Measurements from ENCODE around the gene ZFR. TPM values are rescaled to one million over a fixed set of nuclear protein-coding genes. Genes with fewer than 3 reads are reported as not detected.
"Not testable (repeated sequence)": the region's sequence is repeated elsewhere in the genome, so short reads cannot be mapped to it uniquely, and the experiment has no call there.

The ZFR gene
- polyA plus RNA-seq, 3 donors: 29.8 to 81.8 (median 62.3) TPM

GRCh38 chr5:32322882-32323281, 121.7 kb downstream of the ZFR start:
- H4K20me1 ChIP-seq (ENCODE audit: insufficient read depth, low read length): no peaks in the 10 kb centered on the region
- H3K36me3 ChIP-seq (replicated peaks in 1 of 2; ENCODE audit: control insufficient read depth in 1 of 2, insufficient read depth in 2 of 2, low read length in 2 of 2): no peaks in the 10 kb centered on the region
- no peak overlapping the region for H3K4me2 ChIP-seq (replicated peaks; ENCODE audit: extremely low read depth, low read length, poor library complexity, severe bottlenecking)
- no peak overlapping the region for H3K9ac ChIP-seq (ENCODE audit: insufficient read depth, low read length, poor library complexity, severe bottlenecking)
- no peaks in the 10 kb centered on the region for H3K79me2 ChIP-seq (ENCODE audit: insufficient read depth, low read length)
- Mint-ChIP-seq H3K9me3 (peaks cover 15 to 44% (median 32%) of the 10 kb centered on the region in 7 donors), H3K27me3 (ENCODE audit: low read depth in 3 of 3) (peaks cover 3% of the 10 kb centered on the region in 3 donors), H3K4me3 (no peak overlapping the region), H3K27ac (peak overlapping the region in 1 of 7 donors; percentile 41), H3K36me3 (no peaks in the 10 kb centered on the region), H3K4me1 (no peaks in the 10 kb centered on the region)
- no peak for DNase-seq
- 96% methylated on average over 6 of the region's 12 CpGs for WGBS (ENCODE audit: insufficient coverage)
- H3K4me1 ChIP-seq (ENCODE audit: control insufficient read depth in 1 of 2, insufficient read depth in 2 of 2, low read length in 2 of 2): no peaks in the 10 kb centered on the region
- intact Hi-C loops (cut with micrococcal nuclease): no loop called here
- no peaks in the 10 kb centered on the region for H3K27me3 ChIP-seq (ENCODE audit: control insufficient read depth in 2 of 2, insufficient read depth in 2 of 2, low read length in 2 of 2)
- H3K9me3 ChIP-seq (replicated peaks in 1 of 2; ENCODE audit: control insufficient read depth in 1 of 2, insufficient read depth in 1 of 2, low read length in 2 of 2): peaks cover 31 to 41% of the 10 kb centered on the region in 2 donors
- no peak overlapping the region for H3K27ac ChIP-seq (ENCODE audit: low read depth in 1 of 2, low read length in 2 of 2)
- no peak overlapping the region for H2AFZ ChIP-seq (ENCODE audit: insufficient read depth, low read depth, low read length, poor library complexity, severe bottlenecking)
- H3K4me3 ChIP-seq (replicated peaks in 1 of 3; ENCODE audit: low read depth in 2 of 3, low read length in 3 of 3): no peak overlapping the region
- TF ChIP-seq CTCF (IDR thresholded peaks at IDR 0.05): no peak

- peak overlapping the region in 5 of 7 donors; percentile 35 to 84 (median 76) for H3K27ac Mint-ChIP-seq
- intact Hi-C loops (cut with micrococcal nuclease); H4K20me1 ChIP-seq (ENCODE audit: insufficient read depth, low read length); H3K27me3 ChIP-seq (ENCODE audit: control insufficient read depth in 2 of 2, insufficient read depth in 2 of 2, low read length in 2 of 2); H3K9ac ChIP-seq (ENCODE audit: insufficient read depth, low read length, poor library complexity, severe bottlenecking); H3K79me2 ChIP-seq (ENCODE audit: insufficient read depth, low read length); H3K4me3 Mint-ChIP-seq; H3K4me2 ChIP-seq (replicated peaks; ENCODE audit: extremely low read depth, low read length, poor library complexity, severe bottlenecking); H3K36me3 ChIP-seq (replicated peaks in 1 of 2; ENCODE audit: control insufficient read depth in 1 of 2, insufficient read depth in 2 of 2, low read length in 2 of 2); H3K4me1 Mint-ChIP-seq; H3K36me3 Mint-ChIP-seq; H2AFZ ChIP-seq (ENCODE audit: insufficient read depth, low read depth, low read length, poor library complexity, severe bottlenecking); H3K27me3 Mint-ChIP-seq (ENCODE audit: low read depth in 3 of 3); H3K4me1 ChIP-seq (ENCODE audit: control insufficient read depth in 1 of 2, insufficient read depth in 2 of 2, low read length in 2 of 2); H3K4me3 ChIP-seq (replicated peaks in 1 of 3; ENCODE audit: low read depth in 2 of 3, low read length in 3 of 3): not testable (repeated sequence)
- H3K9me3 ChIP-seq (replicated peaks in 1 of 2; ENCODE audit: control insufficient read depth in 1 of 2, insufficient read depth in 1 of 2, low read length in 2 of 2): peaks cover 31 to 41% of the 10 kb centered on the region in 2 donors
- peak; percentile 20 to 37 (median 35) for DNase-seq
- WGBS (ENCODE audit: insufficient coverage): no CpG with 5 or more reads among the region's 2 CpGs
- H3K27ac ChIP-seq (ENCODE audit: low read depth in 1 of 2, low read length in 2 of 2): peak overlapping the region; percentile 35 to 56
- H3K9me3 Mint-ChIP-seq: peaks cover 15 to 44% (median 32%) of the 10 kb centered on the region in 7 donors
Measured at GRCh38 chr5:32321787-32322186, 122.8 kb downstream of the ZFR start.

Measured in CD14-positive monocyte (primary cell).